Spleen (tissue), 11 donors: Measurements from ENCODE around the gene LOXL3. TPM values are rescaled to one million over a fixed set of nuclear protein-coding genes. Genes with fewer than 3 reads are reported as not detected.
A peak's percentile ranks its signal among the peaks of the same experiment; 100 is the strongest.

Source experiments
- DNase-seq: peaks from one replicate; pipeline ENCODE4 v3.0.0-alpha.2; 2020
- H3K27ac ChIP-seq, 8 donors: fragments of 200-600 bp; sonication (generic) in 7 of 8; 1 replicate in 4 of 8; 2 replicates in 4 of 8; pipeline versions ENCODE4 v1.5.0 to v1.8.0; 2016 to 2021; ENCODE audit warnings: inconsistent platforms in 4 of 8, mild to moderate bottlenecking in 4 of 8, moderate library complexity in 1 of 8
- H3K27me3 ChIP-seq, 7 donors: fragments of 200-600 bp; sonication (generic) in 6 of 7; replicated peaks in 1 of 7; 1 replicate in 4 of 7; 2 replicates in 3 of 7; pipeline versions ENCODE4 v1.5.0 to v1.8.0; 2016 to 2021; ENCODE audit warnings: inconsistent platforms in 3 of 7, mild to moderate bottlenecking in 1 of 7
- H3K36me3 ChIP-seq, 6 donors: fragments of 200-600 bp; sonication (generic) in 5 of 6; 1 replicate in 4 of 6; 2 replicates in 2 of 6; pipeline versions ENCODE4 v1.5.0 to v1.8.0; 2016 to 2021; ENCODE audit warnings: inconsistent platforms in 2 of 6
- H3K4me1 ChIP-seq, 6 donors: fragments of 200-600 bp; sonication (generic) in 5 of 6; 1 replicate in 3 of 6; 2 replicates in 3 of 6; pipeline versions ENCODE4 v1.5.0 to v1.8.0; 2016 to 2021; ENCODE audit warnings: inconsistent platforms in 3 of 6
- H3K4me3 ChIP-seq, 8 donors: fragments of 200-600 bp; sonication (generic) in 7 of 8; 1 replicate in 4 of 8; 2 replicates in 4 of 8; pipeline versions ENCODE4 v1.5.0 to v1.8.0; 2016 to 2021; ENCODE audit warnings: inconsistent platforms in 4 of 8, mild to moderate bottlenecking in 4 of 8, moderate library complexity in 2 of 8
- H3K9me3 ChIP-seq, 8 donors: fragments of 200-600 bp; sonication (generic) in 7 of 8; 1 replicate in 4 of 8; 2 replicates in 4 of 8; pipeline versions ENCODE4 v1.5.0 to v1.8.0; 2016 to 2021; ENCODE audit warnings: inconsistent platforms in 4 of 8
- POLR2A ChIP-seq, 3 donors: fragments of 450-650 bp; IDR thresholded peaks; one replicate each; pipeline ENCODE4 v1.5.1; 2017; ENCODE audit warnings: antibody characterized with exemption in 3 of 3, mild to moderate bottlenecking in 1 of 3
- POLR2AphosphoS5 ChIP-seq, 3 donors: sonication (generic); formaldehyde crosslinking; IDR thresholded peaks; one replicate each; pipeline ENCODE4 v1.5.1; 2017; ENCODE audit warnings: antibody characterized with exemption in 3 of 3
- WGBS, 5 donors: extraction: QIAGEN DNeasy Blood & Tissue Kit in 3 of 5; methylation state at CpG; one replicate each; pipeline versions ENCODE4 v1.1.5 to v1.1.7; 2013 to 2018; 5-methylcytosine and 5-hydroxymethylcytosine counted together
- intact Hi-C: fragments of 100-400 bp; cut with DNase I; formaldehyde crosslinking; loops from one replicate; pipeline ENCODE4 v1.15.0; 2023; ENCODE audit warnings: low total_unique reads
- polyA plus RNA-seq, 3 donors: library from polyadenylated mRNA; stranded (reverse); fragments of 200-250 nt; gene quantifications; one replicate each; pipeline ENCODE4 v1.2.1, GENCODE V29; 2013
- total RNA-seq, 7 donors: library from RNA; depleted of rRNA in 3 of 7; stranded (reverse); fragments of >200 nt in 3 of 7; fragmentation: NEBNext Ultra II Directional in 4 of 7; extraction: Animal tissue kit (Norgen Biotek cat#: 25700) in 4 of 7; gene quantifications; one replicate each; pipeline versions ENCODE4 v1.1.0 to v1.2.1, GENCODE V29; 2016 to 2021
- TF ChIP-seq, protein P1 (sequence below), 11 experiments: fragments of 200-600 bp in 7 of 11; fragments of 450-650 bp in 4 of 11; sonication (generic) in 4 of 11; IDR thresholded peaks in 8 of 11; conservative IDR thresholded peaks in 3 of 11; 1 replicate in 7 of 11; 2 replicates in 4 of 11; pipeline versions ENCODE4 v1.4.0 to v1.8.0; 2016 to 2021; ENCODE audit warnings: antibody characterized with exemption in 11 of 11, inconsistent platforms in 4 of 11, mild to moderate bottlenecking in 1 of 11
- donor health status: healthy with polysubstance abuse.
- donor health status: DM: no; HTN: no; CAD: no; lungs with moderate emphysema.
- donor health status: DM: no; HTN: no; CAD: no.
- donor health status: Bipolar disorder and iron deficiency.
- donor health status: healthy.
- donor health status: DM: no; HTN: no; CAD: no.
- donor health status: DM: yes; HTN: yes; CAD: no.

Gene LOXL3
- total and polyA plus RNA-seq, 10 donors = 1.8 to 27.4 (median 15.9) TPM

DNA sequence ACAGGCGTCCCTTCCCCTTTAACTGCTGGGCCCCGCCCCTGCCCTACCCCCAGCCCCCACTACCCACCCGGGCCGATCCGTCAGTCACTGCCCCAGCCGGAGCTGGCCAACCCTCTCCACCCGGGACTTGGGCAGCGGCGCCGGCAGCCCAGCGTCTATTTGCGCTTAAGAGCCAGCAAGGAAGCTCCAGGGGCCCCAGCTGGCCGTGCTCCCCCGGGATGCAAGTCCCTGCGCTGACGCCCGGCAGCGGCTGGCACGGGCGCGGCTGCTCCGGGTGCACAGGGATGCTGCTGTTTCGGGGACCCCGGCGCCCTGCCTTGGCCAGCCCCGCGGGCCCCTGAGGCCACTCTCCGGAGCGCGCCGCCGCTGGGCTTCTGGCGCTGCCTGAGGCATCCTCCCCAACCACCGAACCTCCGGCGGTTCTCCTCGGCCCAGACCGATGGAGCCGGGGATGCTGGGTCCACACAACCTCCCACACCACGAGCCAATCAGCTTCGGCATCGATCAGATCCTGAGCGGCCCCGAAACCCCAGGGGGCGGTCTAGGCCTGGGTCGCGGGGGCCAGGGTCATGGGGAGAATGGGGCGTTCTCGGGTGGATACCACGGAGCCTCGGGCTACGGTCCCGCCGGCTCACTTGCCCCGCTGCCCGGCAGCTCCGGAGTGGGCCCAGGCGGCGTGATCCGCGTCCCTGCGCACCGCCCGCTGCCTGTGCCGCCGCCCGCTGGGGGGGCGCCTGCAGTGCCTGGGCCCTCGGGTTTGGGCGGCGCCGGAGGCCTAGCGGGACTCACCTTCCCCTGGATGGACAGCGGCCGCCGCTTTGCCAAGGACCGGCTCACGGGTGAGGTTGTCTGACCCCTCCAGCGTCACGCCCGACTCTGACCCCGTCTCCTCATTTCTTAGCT is 39.1 kb downstream of the LOXL3 start, which contains the start of gene TLX2:
TSS of gene TLX2 (plus strand) at position 83 of the 903 bp plus-strand sequence. CDS start at position 440, 357 bp downstream.
- Histone ChIP-seq H3K27ac (no peak within 1 kb of the TSS), H3K27me3 (peaks cover 23 to 98% (median 90%) of the 10 kb centered on the region in 7 donors), H3K36me3 (no peaks in the 10 kb centered on the region), H3K9me3 (no peaks in the 10 kb centered on the region), H3K4me1 (peaks cover 20 to 41% (median 37%) of the 10 kb centered on the region in 6 donors), H3K4me3 (peak within 1 kb of the TSS in 6 of 8 donors; percentile 16 to 71 (median 52))
- 2 to 6% (median 3%) methylated on average over 26 to 82 of the region's 82 CpGs for WGBS, 5 donors
- DNase-seq = peak; percentile 78
- TF ChIP-seq, protein P1, sequence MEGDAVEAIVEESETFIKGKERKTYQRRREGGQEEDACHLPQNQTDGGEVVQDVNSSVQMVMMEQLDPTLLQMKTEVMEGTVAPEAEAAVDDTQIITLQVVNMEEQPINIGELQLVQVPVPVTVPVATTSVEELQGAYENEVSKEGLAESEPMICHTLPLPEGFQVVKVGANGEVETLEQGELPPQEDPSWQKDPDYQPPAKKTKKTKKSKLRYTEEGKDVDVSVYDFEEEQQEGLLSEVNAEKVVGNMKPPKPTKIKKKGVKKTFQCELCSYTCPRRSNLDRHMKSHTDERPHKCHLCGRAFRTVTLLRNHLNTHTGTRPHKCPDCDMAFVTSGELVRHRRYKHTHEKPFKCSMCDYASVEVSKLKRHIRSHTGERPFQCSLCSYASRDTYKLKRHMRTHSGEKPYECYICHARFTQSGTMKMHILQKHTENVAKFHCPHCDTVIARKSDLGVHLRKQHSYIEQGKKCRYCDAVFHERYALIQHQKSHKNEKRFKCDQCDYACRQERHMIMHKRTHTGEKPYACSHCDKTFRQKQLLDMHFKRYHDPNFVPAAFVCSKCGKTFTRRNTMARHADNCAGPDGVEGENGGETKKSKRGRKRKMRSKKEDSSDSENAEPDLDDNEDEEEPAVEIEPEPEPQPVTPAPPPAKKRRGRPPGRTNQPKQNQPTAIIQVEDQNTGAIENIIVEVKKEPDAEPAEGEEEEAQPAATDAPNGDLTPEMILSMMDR (IDR thresholded peaks at IDR 0.05 in 8 of 11, conservative IDR thresholded peaks at IDR 0.05 in 3 of 11) = no peak
- TF ChIP-seq POLR2A (IDR thresholded peaks at IDR 0.05) = no peak
- no peak for TF ChIP-seq POLR2AphosphoS5 (IDR thresholded peaks at IDR 0.05)
- intact Hi-C loops = no loop called here

DNA sequence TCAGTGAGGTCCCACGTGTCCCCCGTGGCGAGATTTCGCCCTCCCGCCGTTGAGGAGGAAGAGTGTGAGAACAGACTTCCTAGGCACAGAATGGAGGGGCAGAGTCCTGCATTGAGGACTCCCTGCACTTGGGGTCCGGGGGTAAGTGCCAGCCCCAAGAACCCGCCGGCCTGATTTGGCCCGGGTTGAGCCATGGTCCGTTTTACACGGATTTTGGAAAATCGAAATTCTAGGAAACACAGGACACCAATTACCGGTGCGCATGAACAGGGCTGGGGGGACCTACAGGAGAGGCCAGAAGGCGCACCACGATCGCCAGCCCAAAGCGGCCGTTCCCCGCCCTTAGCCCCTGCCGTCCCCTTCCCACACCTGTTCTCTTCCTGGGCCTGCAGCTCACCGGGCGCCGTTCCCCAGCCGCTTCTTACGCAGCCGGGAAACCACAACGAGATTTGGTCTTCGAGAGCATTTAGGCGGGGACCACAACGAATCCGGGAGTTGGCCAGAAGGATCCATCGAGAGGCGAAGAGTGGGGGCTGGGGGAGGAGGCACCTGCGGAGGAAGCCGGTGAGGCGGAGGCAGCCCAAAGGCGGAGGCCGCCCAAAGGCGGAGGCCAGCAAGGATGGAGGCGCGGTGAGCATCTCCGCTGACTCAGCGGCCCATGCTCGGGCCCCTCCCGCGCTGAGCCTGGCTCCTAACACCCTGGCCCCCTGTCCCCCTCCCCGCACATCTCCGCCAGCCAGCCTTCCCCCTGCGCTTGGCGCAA is 40.0 kb downstream of the LOXL3 start:
- Histone ChIP-seq H3K36me3 (no peaks in the 10 kb centered on the region), H3K9me3 (no peaks in the 10 kb centered on the region), H3K4me1 (peaks cover 20 to 41% (median 37%) of the 10 kb centered on the region in 6 donors), H3K4me3 (peak overlapping the region in 5 of 8 donors; percentile 14 to 71 (median 52)), H3K27me3 (peaks cover 23 to 90% (median 81%) of the 10 kb centered on the region in 7 donors), H3K27ac (no peak overlapping the region)
- TF ChIP-seq POLR2AphosphoS5 (IDR thresholded peaks at IDR 0.05) (peak; percentile 64 to 79 (median 72)), POLR2A (IDR thresholded peaks at IDR 0.05) (no peak)
- TF ChIP-seq, protein P1 (IDR thresholded peaks at IDR 0.05 in 8 of 11, conservative IDR thresholded peaks at IDR 0.05 in 3 of 11) = no peak
- 5 to 8% (median 6%) methylated on average over 23 to 52 of the region's 52 CpGs for WGBS, 5 donors
- peak; percentile 63 for DNase-seq
- intact Hi-C loops = no loop called here

DNA sequence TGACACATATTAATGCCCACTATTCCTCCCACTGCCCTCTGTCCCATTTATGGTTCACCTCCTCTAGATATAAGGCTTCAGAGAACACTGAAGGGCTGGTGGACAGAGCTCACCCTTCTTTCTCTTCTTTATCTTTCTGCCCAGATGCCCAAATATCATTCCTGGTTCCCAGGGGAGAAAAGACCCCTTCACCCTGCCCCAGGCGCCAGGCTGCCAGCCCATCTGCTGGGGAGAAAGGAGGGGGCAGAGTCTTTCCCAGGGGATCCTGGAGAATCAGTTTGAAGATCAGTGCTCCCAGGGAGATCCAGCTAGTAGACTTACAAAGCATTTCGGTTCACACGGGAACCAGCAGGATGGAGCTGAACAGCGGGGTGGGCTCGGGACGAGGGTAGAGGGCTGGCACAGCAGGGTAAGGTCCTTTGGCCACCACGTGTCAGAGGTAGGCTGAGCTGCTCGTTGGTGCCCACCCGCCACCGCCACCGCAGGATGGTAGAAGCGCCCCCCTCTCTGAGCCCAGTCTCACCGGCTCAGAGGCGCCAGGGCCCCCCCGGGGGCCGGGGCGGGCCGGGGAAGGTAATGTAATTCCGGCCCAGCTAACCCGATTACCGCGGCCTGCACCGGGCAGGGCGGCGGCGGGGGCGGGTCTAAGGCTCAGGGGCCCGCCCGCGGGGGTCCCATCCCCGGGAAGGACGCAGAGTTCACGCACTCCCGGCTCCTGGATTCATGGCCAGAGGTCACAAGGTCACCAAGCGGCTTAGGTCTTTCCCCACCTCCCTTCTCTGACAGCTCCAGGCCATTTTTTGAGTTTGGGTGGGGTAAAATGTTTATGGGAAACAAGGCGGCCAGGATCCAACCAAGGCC is 40.8 kb downstream of the LOXL3 start:
- Histone ChIP-seq H3K27me3 (peaks cover 23 to 82% (median 73%) of the 10 kb centered on the region in 7 donors), H3K4me3 (peak overlapping the region in 1 of 8 donors; percentile 71), H3K9me3 (no peaks in the 10 kb centered on the region), H3K27ac (no peak overlapping the region), H3K36me3 (no peaks in the 10 kb centered on the region), H3K4me1 (peaks cover 20 to 48% (median 42%) of the 10 kb centered on the region in 6 donors)
- intact Hi-C loops = no loop called here
- 10 to 27% (median 11%) methylated on average over 18 to 36 of the region's 36 CpGs for WGBS, 5 donors
- peak; percentile 72 for DNase-seq
- TF ChIP-seq, protein P1 (IDR thresholded peaks at IDR 0.05 in 8 of 11, conservative IDR thresholded peaks at IDR 0.05 in 3 of 11) = no peak
- TF ChIP-seq POLR2AphosphoS5 (IDR thresholded peaks at IDR 0.05) (no peak), POLR2A (IDR thresholded peaks at IDR 0.05) (no peak)
